ENCODE results near the gene NDE1. TPM values are rescaled to one million over a fixed set of nuclear protein-coding genes. Genes with fewer than 3 reads are reported as not detected.
A peak's percentile ranks its signal among the peaks of the same experiment; 100 is the strongest.
"Not testable (repeated sequence)": the region's sequence is repeated elsewhere in the genome, so short reads cannot be mapped to it uniquely, and the experiment has no call there.

The NDE1 gene
- total RNA-seq, 2 donors from 2014 or later = 11.2 to 37.9 TPM

- ATAC-seq = no peak
- Histone ChIP-seq H3K4me1 (no peaks in the 10 kb centered on the region), H3K4me3 (no peak overlapping the region), H3K27me3 (no peaks in the 10 kb centered on the region), H3K27ac (no peak overlapping the region), H3K36me3 (replicated peaks in 1 of 2; ENCODE audit: insufficient read depth in 1 of 2, low read depth in 2 of 2) (peaks cover 9 to 26% of the 10 kb centered on the region in 2 donors), H3K9me3 (no peaks in the 10 kb centered on the region)
- WGBS, 2 donors = 89 to 94% methylated on average over 13 of the region's 13 CpGs
- TF ChIP-seq CTCF (IDR thresholded peaks at IDR 0.05) (no peak), POLR2A (IDR thresholded peaks at IDR 0.05) (no peak)
- DNase-seq = no peak
- intact Hi-C loops (cut with DNase I) = no loop called here
These were observed 44.1 kb upstream of the NDE1 start for GRCh38 chr16:15605839-15606517.

- Histone ChIP-seq H3K9me3 (no peaks in the 10 kb centered on the region), H3K27me3 (no peaks in the 10 kb centered on the region), H3K27ac (no peak overlapping the region), H3K36me3 (replicated peaks in 1 of 2; ENCODE audit: insufficient read depth in 1 of 2, low read depth in 2 of 2) (peaks cover 9 to 22% of the 10 kb centered on the region in 2 donors), H3K4me3 (no peak overlapping the region), H3K4me1 (peaks cover 3% of the 10 kb centered on the region)
- no peak for DNase-seq
- 89 to 95% methylated on average over 5 of the region's 5 CpGs for WGBS, 2 donors
- intact Hi-C loops (cut with DNase I) = no loop called here
- TF ChIP-seq CTCF (IDR thresholded peaks at IDR 0.05) (no peak), POLR2A (IDR thresholded peaks at IDR 0.05) (no peak)
- no peak for ATAC-seq
These were observed 43.4 kb upstream of the NDE1 start for GRCh38 chr16:15606518-15607220.

- H3K27me3 ChIP-seq; H3K27ac ChIP-seq; H3K9me3 ChIP-seq; H3K4me3 ChIP-seq; DNase-seq; ATAC-seq; H3K4me1 ChIP-seq; intact Hi-C loops (cut with DNase I): not testable (repeated sequence)
- WGBS, 2 donors = 89% methylated on average over 12 of the region's 12 CpGs
- H3K36me3 ChIP-seq (replicated peaks in 1 of 2; ENCODE audit: insufficient read depth in 1 of 2, low read depth in 2 of 2) = peaks cover 9 to 21% of the 10 kb centered on the region in 2 donors
These were observed 42.8 kb upstream of the NDE1 start for GRCh38 chr16:15607221-15607699.

GRCh38 chr16:15607700-15608396 lies 42.2 kb upstream of the NDE1 start:
- no peaks in the 10 kb centered on the region for H3K9me3 ChIP-seq
- H3K4me3 ChIP-seq = no peak overlapping the region
- DNase-seq (peak in 2 of 4 donors; percentile 33 to 57), ATAC-seq (peak; percentile 61)
- 77 to 89% methylated on average over 13 of the region's 13 CpGs for WGBS, 2 donors
- no peaks in the 10 kb centered on the region for H3K27me3 ChIP-seq
- H3K4me1 ChIP-seq = peaks cover 10% of the 10 kb centered on the region
- TF ChIP-seq CTCF (IDR thresholded peaks at IDR 0.05) = no peak
- no peak for TF ChIP-seq POLR2A (IDR thresholded peaks at IDR 0.05)
- peaks cover 9 to 21% of the 10 kb centered on the region in 2 donors for H3K36me3 ChIP-seq (replicated peaks in 1 of 2; ENCODE audit: insufficient read depth in 1 of 2, low read depth in 2 of 2)
- H3K27ac ChIP-seq = no peak overlapping the region
- intact Hi-C loops (cut with DNase I) = no loop called here
